Stimulated activated CD4-positive, alpha-beta T cell treated with anti-CD3 and anti-CD28 coated beads, TNF-alpha, amount 100 ng/mL, for 1 hour (primary cell): Measurements from ENCODE around the gene TMEM45A.
A peak's percentile ranks its signal among the peaks of the same experiment; 100 is the strongest.
"Not testable (repeated sequence)": the region's sequence is repeated elsewhere in the genome, so short reads cannot be mapped to it uniquely, and the experiment has no call there.

Experiments
- DNase-seq, 3 donors: peaks; one replicate each; pipeline ENCODE4 v3.0.0-alpha.2; 2020; ENCODE audit warnings: low read depth in 3 of 3, low spot score in 1 of 3

TMEM45A gene

GRCh38 chr3:100492059-100493006 is at the start of gene TMEM45A:
TMEM45A (plus strand) TSS chr3:100492619; CDS start chr3:100555212, 62,593 bp downstream.
- DNase-seq = peak in 2 of 3 donors; percentile 49 to 73

GRCh38 chr3:100443690-100444089 is 48.7 kb upstream of the TMEM45A start:
- no peak for DNase-seq

- DNase-seq = not testable (repeated sequence)
These were observed 45.4 kb upstream of the TMEM45A start for GRCh38 chr3:100447067-100447466.

GRCh38 chr3:100448079-100448478 is 44.3 kb upstream of the TMEM45A start:
- DNase-seq = no peak

GRCh38 chr3:100449214-100449613 is 43.2 kb upstream of the TMEM45A start:
- no peak for DNase-seq

- no peak for DNase-seq
These were observed 37.7 kb upstream of the TMEM45A start for GRCh38 chr3:100454677-100455076.

- DNase-seq = no peak
These were observed 36.4 kb upstream of the TMEM45A start for GRCh38 chr3:100455841-100456550.

- no peak for DNase-seq
These were observed 35.7 kb upstream of the TMEM45A start for GRCh38 chr3:100456745-100457144.

GRCh38 chr3:100457811-100458210 is 34.6 kb upstream of the TMEM45A start:
- DNase-seq = no peak

- DNase-seq = no peak
These were observed 33.6 kb upstream of the TMEM45A start for GRCh38 chr3:100458814-100459213.

GRCh38 chr3:100463002-100463401 is 29.4 kb upstream of the TMEM45A start:
- DNase-seq = no peak

- no peak for DNase-seq
These were observed 28.7 kb upstream of the TMEM45A start for GRCh38 chr3:100463646-100464155.

- no peak for DNase-seq
These were observed 26.3 kb upstream of the TMEM45A start for GRCh38 chr3:100465892-100466777.

- DNase-seq = no peak
These were observed 25.3 kb upstream of the TMEM45A start for GRCh38 chr3:100467133-100467532.

- no peak for DNase-seq
These were observed 23.7 kb upstream of the TMEM45A start for GRCh38 chr3:100468676-100469075.

GRCh38 chr3:100470951-100471350 is 21.5 kb upstream of the TMEM45A start:
- no peak for DNase-seq

GRCh38 chr3:100471444-100471843 is 21.0 kb upstream of the TMEM45A start:
- DNase-seq = no peak

- not testable (repeated sequence) for DNase-seq
These were observed 14.5 kb upstream of the TMEM45A start for GRCh38 chr3:100477851-100478360.

- DNase-seq = not testable (repeated sequence)
These were observed 13.9 kb upstream of the TMEM45A start for GRCh38 chr3:100478521-100478920.

- DNase-seq = no peak
These were observed 12.3 kb upstream of the TMEM45A start for GRCh38 chr3:100480081-100480480.

- no peak for DNase-seq
These were observed 10.2 kb upstream of the TMEM45A start for GRCh38 chr3:100482176-100482575.
